Cerebellar nuclear complex (tissue), 1 donor: ENCODE data around the gene EPHA3.
"Not testable (repeated sequence)": the region's sequence is repeated elsewhere in the genome, so short reads cannot be mapped to it uniquely, and the experiment has no call there.

Experiments used
- DNase-seq, 2 experiments: peaks; one replicate each; lab custom pipeline; 2025; lab: John Stamatoyannopoulos, UW

Gene EPHA3

GRCh38 chr3:89280822-89281365 lies 173.5 kb downstream of the EPHA3 start:
- no peak for DNase-seq

DNA sequence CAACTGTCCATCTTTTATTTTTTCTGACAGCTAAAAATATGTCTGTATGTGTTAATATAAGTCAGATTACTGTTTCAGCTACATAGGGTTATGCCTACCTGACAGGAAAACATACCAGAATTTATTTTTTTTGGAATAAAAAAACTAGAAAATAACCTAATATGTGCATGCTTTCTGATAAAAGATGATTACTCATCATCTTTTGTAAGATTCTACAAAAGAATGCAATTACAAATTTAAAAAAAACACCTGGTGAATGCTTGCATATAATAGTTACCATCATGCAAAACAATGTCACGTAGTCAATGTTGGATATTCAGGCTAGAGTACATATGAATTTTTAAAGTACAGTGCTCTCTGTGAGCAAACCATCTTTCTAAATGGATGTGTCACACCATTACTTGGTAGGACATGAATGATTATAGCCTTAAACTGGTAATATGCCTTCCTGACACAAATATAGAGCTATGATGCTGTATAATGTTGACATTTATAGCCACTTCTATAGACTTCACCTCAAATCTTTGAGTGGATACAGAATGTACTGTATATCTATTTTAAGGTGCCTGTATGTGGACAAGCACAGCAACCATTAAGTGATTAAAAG lies 180.6 kb downstream of the EPHA3 start:
- DNase-seq = no peak

DNA sequence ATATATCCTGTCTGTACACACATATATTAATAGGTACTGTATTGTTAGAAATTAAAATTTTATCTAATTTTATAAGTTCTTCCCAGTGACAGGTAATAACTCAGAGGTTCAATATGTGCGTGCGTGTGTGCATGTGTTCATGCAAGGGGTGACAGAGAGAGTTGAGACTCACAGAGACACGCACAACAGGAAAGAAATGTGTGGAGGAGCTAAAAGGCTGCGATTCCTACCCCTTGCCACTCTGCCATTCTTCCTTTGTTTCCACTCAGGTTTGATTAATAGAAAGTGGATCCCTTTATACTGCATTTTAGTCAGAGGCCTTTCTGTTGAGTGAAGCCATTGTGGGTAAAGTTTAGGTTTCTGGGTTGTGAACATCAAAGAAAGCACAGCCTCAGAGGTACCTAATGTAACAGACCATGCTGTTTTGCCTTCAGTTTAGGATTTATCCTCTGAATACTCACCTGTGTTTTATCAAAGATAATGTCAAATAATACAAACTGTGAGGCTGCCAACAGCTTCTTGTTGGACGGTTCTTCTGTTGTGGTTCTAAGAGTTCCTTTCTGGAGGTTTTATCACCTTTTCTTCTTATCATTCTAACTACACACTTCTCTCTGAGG lies 182.3 kb downstream of the EPHA3 start:
- DNase-seq = no peak

DNA sequence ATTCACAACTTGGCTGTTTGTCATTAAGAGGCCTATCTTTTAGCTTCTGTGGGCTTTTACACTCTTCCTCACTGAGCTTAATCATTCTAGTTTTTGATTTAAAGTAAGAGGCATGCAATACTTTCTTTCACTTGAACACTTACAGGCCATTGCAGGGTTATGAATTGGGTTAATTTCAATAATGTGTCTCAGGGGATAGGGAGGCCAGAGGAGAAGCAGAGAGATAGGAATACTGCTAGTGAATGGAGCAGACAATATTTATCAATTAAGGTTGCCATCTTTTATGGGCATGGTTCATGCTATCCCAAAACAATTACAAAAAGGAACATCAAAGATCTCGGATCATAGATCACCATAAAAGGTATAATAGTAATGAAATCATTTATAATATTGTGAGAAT lies 189.8 kb downstream of the EPHA3 start:
- DNase-seq = no peak

DNA sequence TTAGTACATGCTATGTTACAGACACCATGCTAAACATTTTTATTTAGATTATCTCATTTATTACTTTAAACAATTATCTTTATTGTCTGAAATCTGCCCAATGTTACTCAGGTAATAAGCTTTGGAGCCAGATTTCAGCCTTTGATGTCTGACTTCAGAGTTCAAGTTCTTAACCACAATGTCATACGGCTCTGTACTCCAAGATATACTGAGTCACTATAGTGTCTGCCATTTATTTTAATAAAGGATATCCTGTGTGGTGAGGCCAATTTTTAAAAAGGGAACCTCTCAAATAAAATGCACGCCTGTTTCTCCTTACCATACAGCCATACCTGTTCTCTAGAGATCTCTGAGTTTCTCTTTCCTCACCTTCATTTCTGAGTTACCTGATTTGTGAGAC lies 193.1 kb downstream of the EPHA3 start:
- DNase-seq = no peak

- no peak for DNase-seq
Measured at GRCh38 chr3:89300981-89301380, 193.6 kb downstream of the EPHA3 start.

GRCh38 chr3:89303701-89304100 lies 196.3 kb downstream of the EPHA3 start:
- DNase-seq = no peak

- no peak for DNase-seq
Measured at GRCh38 chr3:89306540-89306939, 199.1 kb downstream of the EPHA3 start.

DNA sequence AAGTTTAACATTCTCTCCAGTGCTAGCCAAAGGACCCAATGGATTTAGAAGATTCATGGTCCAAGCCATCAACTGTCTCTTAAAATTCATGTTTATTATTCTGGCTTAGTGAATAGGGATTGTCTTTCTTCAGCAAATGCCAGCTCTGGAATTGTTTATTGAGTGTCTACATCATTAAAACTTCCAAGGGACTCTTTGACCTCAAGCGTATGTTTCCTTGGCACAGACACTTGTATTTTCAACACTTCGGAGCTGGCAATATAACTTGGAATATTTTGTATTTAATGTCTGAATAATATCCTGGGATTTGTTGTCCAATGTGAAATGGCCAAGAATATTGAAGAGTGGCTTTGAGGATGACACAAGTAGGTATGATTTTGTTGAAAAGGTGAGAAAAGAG lies 204.2 kb downstream of the EPHA3 start:
- DNase-seq = no peak

DNA sequence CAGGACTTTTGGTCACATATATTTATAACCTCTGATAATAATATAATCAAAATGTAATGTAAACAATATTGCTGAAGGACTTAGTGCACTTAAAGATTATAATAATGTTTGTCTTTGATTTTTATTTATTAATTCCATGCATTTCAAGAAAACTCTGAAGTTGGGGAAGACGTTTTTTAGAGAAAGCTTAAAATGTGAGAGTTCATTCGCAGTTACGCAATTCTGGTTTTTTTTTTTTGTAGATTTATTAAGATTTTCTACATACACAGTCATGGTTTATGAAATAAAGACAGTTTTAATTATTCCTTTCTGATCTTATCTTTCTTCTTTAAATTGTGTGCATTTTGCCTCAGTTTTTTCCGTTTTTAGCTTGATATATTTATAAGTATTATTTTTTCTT lies 204.7 kb downstream of the EPHA3 start:
- no peak for DNase-seq

DNA sequence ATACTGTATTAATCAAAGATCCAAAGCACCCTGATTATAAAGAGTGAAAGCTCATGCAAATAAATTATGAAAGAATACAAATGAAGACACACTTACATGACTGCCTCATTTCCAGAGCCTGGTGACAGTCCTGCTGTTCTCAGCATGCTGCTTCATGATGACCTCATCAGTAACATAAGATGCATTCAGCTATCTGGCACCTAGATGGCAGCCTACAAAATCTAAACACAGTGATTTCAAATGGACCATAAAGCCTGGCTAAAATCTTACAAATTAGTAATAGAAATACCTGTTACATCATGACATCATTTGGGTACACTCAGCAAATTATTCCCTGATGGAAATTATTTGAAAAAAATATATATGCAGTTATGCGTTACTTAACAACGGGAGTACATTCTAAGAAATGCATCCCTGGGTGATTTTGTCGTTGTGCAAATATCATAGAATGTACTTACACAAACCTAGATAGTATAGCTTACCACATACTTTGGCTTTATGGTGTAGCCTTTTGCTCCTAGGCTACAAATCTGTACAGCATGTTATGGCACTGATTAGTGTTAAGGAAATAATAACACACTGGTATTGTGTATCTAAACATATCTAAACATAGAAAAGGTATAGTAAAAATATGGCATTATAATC lies 207.2 kb downstream of the EPHA3 start:
- DNase-seq = no peak

GRCh38 chr3:89315750-89316470 lies 208.5 kb downstream of the EPHA3 start:
- DNase-seq = no peak

DNA sequence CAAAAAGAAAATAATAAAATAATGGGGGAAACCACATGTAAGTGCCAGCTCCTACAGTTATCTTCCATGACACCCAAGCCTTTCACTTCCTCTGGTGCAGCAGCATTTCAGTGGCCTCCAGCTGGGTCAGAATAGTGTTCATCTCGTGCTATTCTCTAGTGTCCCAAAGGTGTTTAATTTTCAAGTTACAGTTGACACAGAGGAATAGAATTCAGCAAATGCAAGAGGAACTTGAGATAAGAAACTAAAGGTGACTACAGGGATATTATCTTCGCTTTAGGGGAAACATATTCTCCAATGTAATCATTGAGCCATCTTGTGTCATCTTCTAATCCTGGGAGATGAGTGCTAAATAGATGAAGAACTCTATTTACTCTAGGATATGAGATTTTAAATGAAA lies 212.8 kb downstream of the EPHA3 start:
- no peak for DNase-seq

- DNase-seq = no peak
Measured at GRCh38 chr3:89326997-89327396, 219.6 kb downstream of the EPHA3 start.

DNA sequence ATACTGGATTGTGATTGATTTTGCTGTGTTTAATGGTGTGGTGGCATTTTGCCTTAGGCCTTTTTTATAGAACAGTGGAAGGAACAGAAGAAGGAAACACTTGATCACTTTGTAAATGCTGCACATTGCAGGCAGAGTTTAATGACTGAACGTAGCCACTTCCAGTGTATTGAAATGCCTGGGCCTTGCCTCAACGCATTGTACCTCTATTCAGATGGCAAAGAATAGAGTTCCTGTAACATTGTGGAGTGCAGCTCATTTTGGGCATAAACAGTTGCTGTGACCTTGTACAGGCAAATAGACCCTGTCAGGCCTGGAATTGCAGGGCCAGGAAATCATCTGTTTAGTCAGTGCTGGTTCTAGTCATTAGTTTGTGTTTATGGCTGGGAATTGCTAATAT lies 225.0 kb downstream of the EPHA3 start:
- DNase-seq = no peak

- no peak for DNase-seq
Measured at GRCh38 chr3:89332793-89333192, 225.4 kb downstream of the EPHA3 start.

GRCh38 chr3:89335693-89336092 lies 228.3 kb downstream of the EPHA3 start:
- no peak for DNase-seq

GRCh38 chr3:89340408-89340807 lies 233.0 kb downstream of the EPHA3 start:
- no peak for DNase-seq

DNA sequence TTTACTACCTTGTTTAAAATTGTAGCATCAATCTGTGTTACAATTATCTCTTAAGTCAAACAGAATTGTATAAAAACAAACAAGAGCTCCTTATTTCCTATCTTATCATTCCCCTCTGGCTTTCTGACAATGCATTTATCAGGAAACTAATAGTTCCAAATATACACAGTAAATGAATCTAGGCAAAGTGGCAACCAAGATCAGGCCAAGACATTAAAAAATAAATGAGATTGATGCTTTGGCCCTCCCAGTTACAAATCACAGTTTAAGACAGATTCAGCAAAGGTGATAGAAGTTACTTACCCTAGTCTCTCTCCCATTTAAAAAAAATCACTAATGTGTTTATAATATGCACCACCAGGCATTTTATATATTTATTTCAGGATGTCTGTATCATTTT lies 236.7 kb downstream of the EPHA3 start:
- no peak for DNase-seq

DNA sequence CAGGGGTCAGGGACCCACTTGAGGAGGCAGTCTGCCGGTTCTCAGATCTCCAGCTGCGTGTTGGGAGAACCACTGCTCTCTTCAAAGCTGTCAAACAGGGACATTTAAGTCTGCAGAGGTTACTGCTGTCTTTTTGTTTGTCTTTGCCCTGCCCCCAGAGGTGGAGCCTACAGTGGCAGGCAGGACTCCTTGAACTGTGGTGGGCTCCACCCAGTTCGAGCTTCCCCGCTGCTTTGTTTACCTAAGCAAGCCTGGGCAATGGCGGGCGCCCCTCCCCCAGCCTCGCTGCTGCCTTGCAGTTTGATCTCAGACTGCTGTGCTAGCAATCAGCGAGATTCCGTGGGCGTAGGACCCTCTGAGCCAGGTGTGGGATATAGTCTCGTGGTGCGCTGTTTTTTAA lies 243.5 kb downstream of the EPHA3 start:
- not testable (repeated sequence) for DNase-seq

GRCh38 chr3:89353465-89353864 lies 246.0 kb downstream of the EPHA3 start:
- DNase-seq = no peak

- DNase-seq = no peak
Measured at GRCh38 chr3:89358281-89358680, 250.9 kb downstream of the EPHA3 start.

- no peak for DNase-seq
Measured at GRCh38 chr3:89360156-89360555, 252.7 kb downstream of the EPHA3 start.
